Measurements from ENCODE around the gene PRICKLE1.

GRCh38 chr12:42469355-42470175 is 120.0 kb downstream of the PRICKLE1 start:
- TF ChIP-seq, protein P1, sequence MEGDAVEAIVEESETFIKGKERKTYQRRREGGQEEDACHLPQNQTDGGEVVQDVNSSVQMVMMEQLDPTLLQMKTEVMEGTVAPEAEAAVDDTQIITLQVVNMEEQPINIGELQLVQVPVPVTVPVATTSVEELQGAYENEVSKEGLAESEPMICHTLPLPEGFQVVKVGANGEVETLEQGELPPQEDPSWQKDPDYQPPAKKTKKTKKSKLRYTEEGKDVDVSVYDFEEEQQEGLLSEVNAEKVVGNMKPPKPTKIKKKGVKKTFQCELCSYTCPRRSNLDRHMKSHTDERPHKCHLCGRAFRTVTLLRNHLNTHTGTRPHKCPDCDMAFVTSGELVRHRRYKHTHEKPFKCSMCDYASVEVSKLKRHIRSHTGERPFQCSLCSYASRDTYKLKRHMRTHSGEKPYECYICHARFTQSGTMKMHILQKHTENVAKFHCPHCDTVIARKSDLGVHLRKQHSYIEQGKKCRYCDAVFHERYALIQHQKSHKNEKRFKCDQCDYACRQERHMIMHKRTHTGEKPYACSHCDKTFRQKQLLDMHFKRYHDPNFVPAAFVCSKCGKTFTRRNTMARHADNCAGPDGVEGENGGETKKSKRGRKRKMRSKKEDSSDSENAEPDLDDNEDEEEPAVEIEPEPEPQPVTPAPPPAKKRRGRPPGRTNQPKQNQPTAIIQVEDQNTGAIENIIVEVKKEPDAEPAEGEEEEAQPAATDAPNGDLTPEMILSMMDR (IDR thresholded peaks at IDR 0.05) = no peak
- TF ChIP-seq POLR2A (IDR thresholded peaks at IDR 0.05) = no peak
